ENCODE data around the gene POU2AF1.
"Not testable (repeated sequence)": the region's sequence is repeated elsewhere in the genome, so short reads cannot be mapped to it uniquely, and the experiment has no call there.

POU2AF1 gene

GRCh38 chr11:111408789-111409727, 30.0 kb upstream of the POU2AF1 start:
- no peak for DNase-seq (ENCODE audit: low spot score)

- DNase-seq (ENCODE audit: low spot score): no peak
Measured at GRCh38 chr11:111407652-111408051, 28.6 kb upstream of the POU2AF1 start.

- DNase-seq (ENCODE audit: low spot score): no peak
Measured at GRCh38 chr11:111406589-111406988, 27.5 kb upstream of the POU2AF1 start.

GRCh38 chr11:111406091-111406490, 27.0 kb upstream of the POU2AF1 start:
- no peak for DNase-seq (ENCODE audit: low spot score)

- DNase-seq (ENCODE audit: low spot score): no peak
Measured at GRCh38 chr11:111405551-111405950, 26.5 kb upstream of the POU2AF1 start.

- no peak for DNase-seq (ENCODE audit: low spot score)
Measured at GRCh38 chr11:111403051-111403726, 24.1 kb upstream of the POU2AF1 start.

GRCh38 chr11:111402411-111402810, 23.3 kb upstream of the POU2AF1 start:
- DNase-seq (ENCODE audit: low spot score): no peak

- DNase-seq (ENCODE audit: low spot score): not testable (repeated sequence)
Measured at GRCh38 chr11:111401957-111402356, 22.9 kb upstream of the POU2AF1 start.

GRCh38 chr11:111400595-111400994, 21.5 kb upstream of the POU2AF1 start:
- DNase-seq (ENCODE audit: low spot score): no peak

- DNase-seq (ENCODE audit: low spot score): no peak
Measured at GRCh38 chr11:111399187-111400031, 20.3 kb upstream of the POU2AF1 start.

GRCh38 chr11:111397034-111397433, 18.0 kb upstream of the POU2AF1 start:
- DNase-seq (ENCODE audit: low spot score): no peak

- DNase-seq (ENCODE audit: low spot score): no peak
Measured at GRCh38 chr11:111395749-111396148, 16.7 kb upstream of the POU2AF1 start.

- DNase-seq (ENCODE audit: low spot score): no peak
Measured at GRCh38 chr11:111395081-111395480, 16.0 kb upstream of the POU2AF1 start.

GRCh38 chr11:111394147-111394546, 15.1 kb upstream of the POU2AF1 start:
- DNase-seq (ENCODE audit: low spot score): not testable (repeated sequence)

- no peak for DNase-seq (ENCODE audit: low spot score)
Measured at GRCh38 chr11:111393585-111393984, 14.5 kb upstream of the POU2AF1 start.

GRCh38 chr11:111393096-111393495, 14.0 kb upstream of the POU2AF1 start:
- no peak for DNase-seq (ENCODE audit: low spot score)

GRCh38 chr11:111392552-111392951, 13.5 kb upstream of the POU2AF1 start:
- no peak for DNase-seq (ENCODE audit: low spot score)

GRCh38 chr11:111391328-111392124, 12.5 kb upstream of the POU2AF1 start:
- DNase-seq (ENCODE audit: low spot score): no peak

- DNase-seq (ENCODE audit: low spot score): no peak
Measured at GRCh38 chr11:111388842-111389241, 9.8 kb upstream of the POU2AF1 start.

- no peak for DNase-seq (ENCODE audit: low spot score)
Measured at GRCh38 chr11:111388420-111388819, 9.3 kb upstream of the POU2AF1 start.

GRCh38 chr11:111387363-111387762, 8.3 kb upstream of the POU2AF1 start:
- DNase-seq (ENCODE audit: low spot score): no peak

Measured in CD4-positive, alpha-beta T cell treated with Interleukin-15 for 4 hours (primary cell).